RWPE2 (cell line): Measurements from ENCODE around the gene ANKRD35.

ENCODE experiments used
- ATAC-seq: fragments of 200-7000 bp; cut with Tn5 transposase; 3 replicates; pipeline ENCODE4 v1.9.1; 2021; ENCODE audit warnings: low read depth
- DNase-seq: peaks from one replicate; pipeline ENCODE4 v3.0.0-alpha.2; 2020; ENCODE audit warnings: low spot score
- H3K27ac ChIP-seq: fragments of 450-650 bp; 2 replicates; pipeline ENCODE4 v1.5.1; 2017; ENCODE audit warnings: mild to moderate bottlenecking; ENCODE audit not compliant: poor library complexity, severe bottlenecking
- H3K27me3 ChIP-seq: fragments of 250-450 bp; sonication (Bioruptor Pico); 2 replicates; pipeline ENCODE4 v1.5.1; 2021; ENCODE audit warnings: mild to moderate bottlenecking, moderate library complexity; ENCODE audit not compliant: insufficient read depth, poor library complexity, severe bottlenecking
- H3K36me3 ChIP-seq: fragments of 250-450 bp; sonication (Bioruptor Pico); 2 replicates; pipeline ENCODE4 v1.5.1; 2020; ENCODE audit warnings: low read depth, mild to moderate bottlenecking, moderate library complexity
- H3K4me1 ChIP-seq: fragments of 250-450 bp; sonication (Bioruptor Pico); 2 replicates; pipeline ENCODE4 v1.5.1; 2021; ENCODE audit warnings: mild to moderate bottlenecking, moderate library complexity; ENCODE audit not compliant: insufficient read depth, poor library complexity, severe bottlenecking
- H3K4me3 ChIP-seq: fragments of 250-450 bp; sonication (Bioruptor Pico); 2 replicates; pipeline ENCODE4 v1.5.1; 2021; ENCODE audit warnings: mild to moderate bottlenecking, moderate library complexity; ENCODE audit not compliant: severe bottlenecking
- H3K9me3 ChIP-seq: fragments of 250-450 bp; sonication (Bioruptor Pico); 2 replicates; pipeline ENCODE4 v1.5.1; 2021; ENCODE audit warnings: mild to moderate bottlenecking, moderate library complexity; ENCODE audit not compliant: severe bottlenecking
- CTCF ChIP-seq: fragments of 450-650 bp; IDR thresholded peaks from one replicate; pipeline ENCODE4 v1.5.1; 2017; ENCODE audit warnings: mild to moderate bottlenecking, moderate library complexity; ENCODE audit not compliant: poor library complexity, severe bottlenecking

ANKRD35 gene

GRCh38 chr1:145868232-145868631 is 17.4 kb downstream of the ANKRD35 start:
- TF ChIP-seq CTCF: no peak
- no peak for ATAC-seq
- H3K27me3 ChIP-seq: no peaks in the 10 kb centered on the region
- no peak overlapping the region for H3K4me3 ChIP-seq
- H3K4me1 ChIP-seq: no peaks in the 10 kb centered on the region
- no peak for DNase-seq
- no peaks in the 10 kb centered on the region for H3K36me3 ChIP-seq
- H3K9me3 ChIP-seq: no peaks in the 10 kb centered on the region
- H3K27ac ChIP-seq: no peak overlapping the region

- DNase-seq: no peak
- Histone ChIP-seq H3K36me3 (no peaks in the 10 kb centered on the region), H3K4me1 (no peaks in the 10 kb centered on the region), H3K27me3 (no peaks in the 10 kb centered on the region), H3K4me3 (no peak overlapping the region), H3K27ac (no peak overlapping the region), H3K9me3 (no peaks in the 10 kb centered on the region)
- TF ChIP-seq CTCF: no peak
- no peak for ATAC-seq
These were observed 22.2 kb downstream of the ANKRD35 start for GRCh38 chr1:145863282-145864018.

- no peak for TF ChIP-seq CTCF
- Histone ChIP-seq H3K4me3 (peak overlapping the region; percentile 81), H3K36me3 (peaks cover 25% of the 10 kb centered on the region), H3K9me3 (no peaks in the 10 kb centered on the region), H3K4me1 (no peaks in the 10 kb centered on the region), H3K27me3 (no peaks in the 10 kb centered on the region), H3K27ac (peak overlapping the region; percentile 56)
- DNase-seq (peak; percentile 88), ATAC-seq (peak; percentile 81)
These were observed 26.1 kb downstream of the ANKRD35 start for GRCh38 chr1:145859491-145860023.

- Histone ChIP-seq H3K36me3 (peaks cover 31% of the 10 kb centered on the region), H3K4me1 (no peaks in the 10 kb centered on the region), H3K9me3 (no peaks in the 10 kb centered on the region), H3K27ac (peak within 1 kb of the TSS; percentile 56), H3K27me3 (no peaks in the 10 kb centered on the region), H3K4me3 (peak within 1 kb of the TSS; percentile 81)
- no peak for TF ChIP-seq CTCF
- ATAC-seq (peak; percentile 90), DNase-seq (peak; percentile 97)
These were observed 26.7 kb downstream of the ANKRD35 start, which contains the start of gene PIAS3 for GRCh38 chr1:145858901-145859490. Gene PIAS3 (minus strand): TSS chr1:145859081. CDS start chr1:145858990, 91 bp downstream.
